GM12864 (cell line): Measurements from ENCODE around the gene UQCR10.

Experiments used
- DNase-seq: peaks from one replicate; pipeline ENCODE4 v3.0.0-alpha.2; 2011; ENCODE audit warnings: low read depth
- H3K4me3 ChIP-seq: 2 replicates; pipeline ENCODE4 v1.5.1; 2011; ENCODE audit warnings: mild to moderate bottlenecking, low read depth, low read length, control low read depth
- TF ChIP-seq, protein P1 (sequence below): IDR thresholded peaks from 2 replicates; pipeline ENCODE4 v1.5.1; 2011; ENCODE audit warnings: low read depth, mild to moderate bottlenecking, moderate library complexity, low read length, control low read depth, inconsistent platforms; ENCODE audit errors: missing control alignments

Gene UQCR10

DNA sequence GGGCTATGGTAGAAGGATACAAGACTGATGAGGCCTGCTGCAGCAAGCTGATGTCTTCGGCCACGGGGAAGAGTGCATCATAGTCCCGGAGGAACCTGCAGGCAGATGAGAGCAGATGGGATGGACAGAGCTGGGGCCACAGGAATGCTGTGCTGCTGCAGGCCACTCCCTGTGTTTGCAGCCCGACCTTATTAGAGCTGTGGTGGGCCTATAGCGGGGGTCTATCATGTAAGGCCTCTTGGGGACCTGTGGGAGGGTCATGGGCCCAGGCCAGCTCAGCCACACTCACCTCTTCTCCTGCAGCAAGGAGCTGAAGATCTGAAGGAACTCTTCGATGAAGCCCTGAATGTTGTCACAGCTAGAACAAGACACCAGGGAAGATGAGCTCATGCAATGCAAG, 39.0 kb downstream of the UQCR10 start:
- H3K4me3 ChIP-seq, result no peak overlapping the region
- TF ChIP-seq, protein P1, sequence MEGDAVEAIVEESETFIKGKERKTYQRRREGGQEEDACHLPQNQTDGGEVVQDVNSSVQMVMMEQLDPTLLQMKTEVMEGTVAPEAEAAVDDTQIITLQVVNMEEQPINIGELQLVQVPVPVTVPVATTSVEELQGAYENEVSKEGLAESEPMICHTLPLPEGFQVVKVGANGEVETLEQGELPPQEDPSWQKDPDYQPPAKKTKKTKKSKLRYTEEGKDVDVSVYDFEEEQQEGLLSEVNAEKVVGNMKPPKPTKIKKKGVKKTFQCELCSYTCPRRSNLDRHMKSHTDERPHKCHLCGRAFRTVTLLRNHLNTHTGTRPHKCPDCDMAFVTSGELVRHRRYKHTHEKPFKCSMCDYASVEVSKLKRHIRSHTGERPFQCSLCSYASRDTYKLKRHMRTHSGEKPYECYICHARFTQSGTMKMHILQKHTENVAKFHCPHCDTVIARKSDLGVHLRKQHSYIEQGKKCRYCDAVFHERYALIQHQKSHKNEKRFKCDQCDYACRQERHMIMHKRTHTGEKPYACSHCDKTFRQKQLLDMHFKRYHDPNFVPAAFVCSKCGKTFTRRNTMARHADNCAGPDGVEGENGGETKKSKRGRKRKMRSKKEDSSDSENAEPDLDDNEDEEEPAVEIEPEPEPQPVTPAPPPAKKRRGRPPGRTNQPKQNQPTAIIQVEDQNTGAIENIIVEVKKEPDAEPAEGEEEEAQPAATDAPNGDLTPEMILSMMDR, result no peak

GRCh38 chr22:29810216-29810615, 43.0 kb downstream of the UQCR10 start:
- TF ChIP-seq, protein P1, result no peak
- H3K4me3 ChIP-seq, result no peak overlapping the region
- no peak for DNase-seq

More for the DNA sequence above, 39.0 kb downstream of the UQCR10 start:
- DNase-seq, result no peak

DNA sequence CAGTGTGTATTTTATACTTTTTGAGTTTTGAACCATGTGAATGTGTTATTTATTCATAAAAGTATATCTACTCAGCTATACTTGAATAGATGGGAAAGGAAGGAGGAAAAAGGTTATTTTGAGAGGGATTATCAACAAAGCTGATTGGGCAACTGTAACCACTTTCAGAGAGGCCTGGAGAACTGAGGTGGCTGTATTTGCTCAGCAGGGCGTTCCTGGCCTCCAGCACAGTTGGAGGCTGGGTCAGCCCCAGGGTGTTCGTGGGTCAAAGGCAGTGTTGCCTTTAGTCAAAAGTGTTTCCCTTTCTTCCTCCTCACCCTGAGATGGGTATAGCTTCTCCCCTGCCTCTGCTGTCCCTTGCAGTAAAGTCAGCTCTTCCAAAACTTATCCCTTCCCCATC, 44.2 kb downstream of the UQCR10 start:
- no peak overlapping the region for H3K4me3 ChIP-seq
- TF ChIP-seq, protein P1, result no peak
- DNase-seq, result no peak

- no peak overlapping the region for H3K4me3 ChIP-seq
- no peak for DNase-seq
- TF ChIP-seq, protein P1, result no peak
Observed at GRCh38 chr22:29813126-29813525, 46.0 kb downstream of the UQCR10 start.

DNA sequence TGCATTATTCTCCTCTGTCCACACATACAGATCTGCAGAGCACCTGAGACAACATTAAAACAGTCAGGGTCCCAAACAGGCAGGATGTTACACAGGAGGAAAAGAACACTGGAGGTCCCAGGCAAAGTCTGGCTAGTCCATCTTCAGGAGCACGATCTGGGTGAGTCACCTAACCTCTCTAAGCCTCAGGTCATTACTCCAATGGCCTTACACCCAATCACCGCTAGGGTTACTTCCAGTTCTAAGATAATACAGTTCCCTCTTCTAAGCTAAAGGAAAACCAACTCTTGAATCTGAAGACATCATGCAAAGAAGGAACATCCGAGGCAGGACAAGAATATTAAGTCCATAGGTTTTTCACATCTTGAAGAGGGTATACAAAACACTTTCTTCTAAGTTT, 46.4 kb downstream of the UQCR10 start:
- H3K4me3 ChIP-seq, result no peak overlapping the region
- DNase-seq, result no peak
- TF ChIP-seq, protein P1, result no peak

DNA sequence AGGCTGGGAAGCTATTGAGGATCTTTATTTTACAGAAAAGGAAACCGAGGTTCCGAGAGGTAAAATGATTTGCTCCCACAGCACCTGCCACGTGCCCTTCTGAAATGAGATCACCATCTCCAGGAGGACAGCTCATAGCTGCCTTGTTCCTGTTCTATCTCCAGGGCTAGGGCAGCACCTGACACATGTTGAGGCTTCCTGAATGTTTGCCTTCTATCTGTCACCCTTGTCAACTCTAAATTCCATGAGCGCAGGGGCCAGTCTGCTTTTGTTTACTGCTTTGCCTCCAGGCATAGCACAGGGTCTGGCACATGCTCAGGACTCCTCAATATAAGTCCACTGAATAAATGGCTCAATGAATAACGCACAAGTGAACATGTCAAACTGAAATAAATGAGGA, 46.8 kb downstream of the UQCR10 start:
- no peak for DNase-seq

DNA sequence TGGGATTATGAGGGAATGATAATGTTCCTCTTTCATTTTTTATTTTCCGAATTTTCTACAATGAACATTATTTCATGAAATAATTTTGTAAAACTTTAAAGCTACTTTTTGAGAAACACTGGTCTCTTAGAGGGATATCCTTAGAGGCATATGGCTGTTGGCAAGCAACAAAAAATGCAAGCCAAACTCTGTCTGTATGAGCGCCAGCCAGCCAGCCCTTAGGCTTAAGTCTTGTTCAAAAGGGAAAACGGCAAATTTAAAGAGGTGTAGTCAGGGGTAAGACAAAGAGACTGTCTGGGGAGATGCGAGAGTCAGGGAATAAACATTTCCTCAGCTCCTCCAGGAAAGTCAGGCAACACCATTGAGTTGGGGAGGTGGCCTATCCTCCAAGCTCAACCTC, 48.4 kb downstream of the UQCR10 start:
- no peak overlapping the region for H3K4me3 ChIP-seq
- TF ChIP-seq, protein P1, result no peak
- DNase-seq, result no peak

More for the DNA sequence above, 46.8 kb downstream of the UQCR10 start:
- H3K4me3 ChIP-seq, result no peak overlapping the region
- TF ChIP-seq, protein P1, result no peak
